HEK293 (cell line): ENCODE data around the gene TSTD1.

Source experiments
- BCL11A ChIP-seq: fragments of 450-650 bp; formaldehyde crosslinking; IDR thresholded peaks from 2 replicates; pipeline ENCODE4 v1.5.1; 2016; ENCODE audit warnings: low read depth, missing biosample characterization, missing genetic modification characterization
- ZBTB48 ChIP-seq: fragments of 450-650 bp; formaldehyde crosslinking; IDR thresholded peaks from 2 replicates; pipeline ENCODE4 v1.5.1; 2016; ENCODE audit warnings: missing biosample characterization, missing genetic modification characterization
- ZNF157 ChIP-seq: fragments of 450-650 bp; formaldehyde crosslinking; IDR thresholded peaks from 2 replicates; pipeline ENCODE4 v1.5.1; 2016; ENCODE audit warnings: missing biosample characterization, missing genetic modification characterization
- ZSCAN30 ChIP-seq: fragments of 450-650 bp; IDR thresholded peaks from 2 replicates; pipeline ENCODE4 v1.5.1; 2018; ENCODE audit warnings: missing biosample characterization, mild to moderate bottlenecking, missing genetic modification characterization, moderate library complexity
- TF ChIP-seq, protein P1 (sequence below): fragments of 450-650 bp; formaldehyde crosslinking; IDR thresholded peaks from 2 replicates; pipeline ENCODE4 v1.5.1; 2016; ENCODE audit warnings: missing biosample characterization, missing genetic modification characterization
- TF ChIP-seq, protein P2 (sequence below): fragments of 450-650 bp; formaldehyde crosslinking; IDR thresholded peaks from 2 replicates; pipeline ENCODE4 v1.5.1; 2016; ENCODE audit warnings: missing biosample characterization, missing genetic modification characterization

DNA sequence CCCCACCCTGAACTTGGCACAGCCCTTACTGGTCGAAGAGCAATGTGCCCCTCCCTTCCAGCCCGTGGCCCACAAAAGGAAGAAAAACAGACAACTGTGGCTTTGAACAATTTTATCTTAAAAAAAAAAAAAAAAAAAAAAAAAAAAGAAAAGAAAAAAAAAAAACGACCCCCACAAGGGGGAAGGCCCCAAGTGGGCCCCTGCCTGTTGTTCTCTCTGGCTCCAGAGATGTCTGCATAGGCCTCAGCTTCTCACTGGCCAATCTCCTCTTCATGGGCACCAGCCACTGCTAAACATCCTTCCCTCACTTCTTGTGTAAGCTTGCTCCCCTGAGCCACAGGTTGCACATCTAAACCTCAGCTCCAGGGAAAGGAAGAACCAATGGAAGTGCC, 386 bp upstream of the TSTD1 start:
- TF ChIP-seq ZNF157, result no peak
- no peak for TF ChIP-seq BCL11A (tag by site-specific recombination)
- TF ChIP-seq ZSCAN30 (tag by site-specific recombination), result no peak
- TF ChIP-seq, protein P1, sequence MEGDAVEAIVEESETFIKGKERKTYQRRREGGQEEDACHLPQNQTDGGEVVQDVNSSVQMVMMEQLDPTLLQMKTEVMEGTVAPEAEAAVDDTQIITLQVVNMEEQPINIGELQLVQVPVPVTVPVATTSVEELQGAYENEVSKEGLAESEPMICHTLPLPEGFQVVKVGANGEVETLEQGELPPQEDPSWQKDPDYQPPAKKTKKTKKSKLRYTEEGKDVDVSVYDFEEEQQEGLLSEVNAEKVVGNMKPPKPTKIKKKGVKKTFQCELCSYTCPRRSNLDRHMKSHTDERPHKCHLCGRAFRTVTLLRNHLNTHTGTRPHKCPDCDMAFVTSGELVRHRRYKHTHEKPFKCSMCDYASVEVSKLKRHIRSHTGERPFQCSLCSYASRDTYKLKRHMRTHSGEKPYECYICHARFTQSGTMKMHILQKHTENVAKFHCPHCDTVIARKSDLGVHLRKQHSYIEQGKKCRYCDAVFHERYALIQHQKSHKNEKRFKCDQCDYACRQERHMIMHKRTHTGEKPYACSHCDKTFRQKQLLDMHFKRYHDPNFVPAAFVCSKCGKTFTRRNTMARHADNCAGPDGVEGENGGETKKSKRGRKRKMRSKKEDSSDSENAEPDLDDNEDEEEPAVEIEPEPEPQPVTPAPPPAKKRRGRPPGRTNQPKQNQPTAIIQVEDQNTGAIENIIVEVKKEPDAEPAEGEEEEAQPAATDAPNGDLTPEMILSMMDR (tag by site-specific recombination), result no peak
- TF ChIP-seq, protein P2, sequence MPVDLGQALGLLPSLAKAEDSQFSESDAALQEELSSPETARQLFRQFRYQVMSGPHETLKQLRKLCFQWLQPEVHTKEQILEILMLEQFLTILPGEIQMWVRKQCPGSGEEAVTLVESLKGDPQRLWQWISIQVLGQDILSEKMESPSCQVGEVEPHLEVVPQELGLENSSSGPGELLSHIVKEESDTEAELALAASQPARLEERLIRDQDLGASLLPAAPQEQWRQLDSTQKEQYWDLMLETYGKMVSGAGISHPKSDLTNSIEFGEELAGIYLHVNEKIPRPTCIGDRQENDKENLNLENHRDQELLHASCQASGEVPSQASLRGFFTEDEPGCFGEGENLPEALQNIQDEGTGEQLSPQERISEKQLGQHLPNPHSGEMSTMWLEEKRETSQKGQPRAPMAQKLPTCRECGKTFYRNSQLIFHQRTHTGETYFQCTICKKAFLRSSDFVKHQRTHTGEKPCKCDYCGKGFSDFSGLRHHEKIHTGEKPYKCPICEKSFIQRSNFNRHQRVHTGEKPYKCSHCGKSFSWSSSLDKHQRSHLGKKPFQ (tag by site-specific recombination), result no peak
- TF ChIP-seq ZBTB48 (tag by site-specific recombination), result no peak
